ENCODE results near the gene BRI3BP.

- TF ChIP-seq CTCF (IDR thresholded peaks at IDR 0.05) (no peak), POLR2A (IDR thresholded peaks at IDR 0.05) (no peak)
Observed at GRCh38 chr12:125025606-125026235, 32.3 kb downstream of the BRI3BP start.
